C4-2B (cell line): ENCODE data around the gene LEPR.
A peak's percentile ranks its signal among the peaks of the same experiment; 100 is the strongest.
"Not testable (repeated sequence)": the region's sequence is repeated elsewhere in the genome, so short reads cannot be mapped to it uniquely, and the experiment has no call there.

Experiments used
- H3K27ac ChIP-seq: fragments of 450-650 bp; 2 replicates; pipeline ENCODE4 v1.5.1; 2017
- CTCF ChIP-seq: fragments of 450-650 bp; conservative IDR thresholded peaks from 2 replicates; pipeline ENCODE4 v1.5.1; 2017; ENCODE audit warnings: mild to moderate bottlenecking
- ZFX ChIP-seq: fragments of 450-650 bp; IDR thresholded peaks from 2 replicates; pipeline ENCODE4 v1.6.1; 2017

Gene LEPR

GRCh38 chr1:65444128-65444640 is 23.7 kb downstream of the LEPR start:
- H3K27ac ChIP-seq, result no peak overlapping the region
- TF ChIP-seq ZFX, result no peak
- TF ChIP-seq CTCF, result no peak

- TF ChIP-seq ZFX (no peak), CTCF (no peak)
- no peak overlapping the region for H3K27ac ChIP-seq
These were observed 25.4 kb downstream of the LEPR start for GRCh38 chr1:65445837-65446236.

GRCh38 chr1:65449214-65449823 is 28.9 kb downstream of the LEPR start:
- TF ChIP-seq CTCF (peak; percentile 41), ZFX (no peak)
- no peak overlapping the region for H3K27ac ChIP-seq

GRCh38 chr1:65455678-65456077 is 35.2 kb downstream of the LEPR start:
- H3K27ac ChIP-seq, result not testable (repeated sequence)

- H3K27ac ChIP-seq, result no peak overlapping the region
- TF ChIP-seq CTCF, result no peak
- no peak for TF ChIP-seq ZFX
These were observed 36.0 kb downstream of the LEPR start for GRCh38 chr1:65456481-65456880.

- TF ChIP-seq ZFX, result no peak
- TF ChIP-seq CTCF, result no peak
These were observed 37.4 kb downstream of the LEPR start for GRCh38 chr1:65457868-65458267.

GRCh38 chr1:65458730-65459396 is 38.4 kb downstream of the LEPR start:
- TF ChIP-seq CTCF (no peak), ZFX (no peak)

More at GRCh38 chr1:65457868-65458267, 37.4 kb downstream of the LEPR start:
- no peak overlapping the region for H3K27ac ChIP-seq

GRCh38 chr1:65459397-65459768 is 38.9 kb downstream of the LEPR start:
- TF ChIP-seq ZFX (no peak), CTCF (peak; percentile 67)
- no peak overlapping the region for H3K27ac ChIP-seq

More at GRCh38 chr1:65458730-65459396, 38.4 kb downstream of the LEPR start:
- H3K27ac ChIP-seq, result no peak overlapping the region

GRCh38 chr1:65465837-65466236 is 45.4 kb downstream of the LEPR start:
- H3K27ac ChIP-seq, result not testable (repeated sequence)
